H9 (cell line): ENCODE results near the gene GALNT10. TPM values are rescaled to one million over a fixed set of nuclear protein-coding genes. Genes with fewer than 3 reads are reported as not detected.

Experiments used
- DNase-seq: peaks from one replicate; pipeline ENCODE4 v3.0.0-alpha.2; 2017
- H2AFZ ChIP-seq: one replicate; pipeline ENCODE4 v1.6.1; 2013; ENCODE audit warnings: mild to moderate bottlenecking, low read length, control low read depth, moderate library complexity
- H2AK5ac ChIP-seq: 2 replicates; pipeline ENCODE4 v1.6.1; 2013; ENCODE audit warnings: low read length, control low read depth, mixed read lengths; ENCODE audit not compliant: insufficient read length
- H2BK120ac ChIP-seq: one replicate; pipeline ENCODE4 v1.6.1; 2013; ENCODE audit warnings: low read depth, mild to moderate bottlenecking, low read length, control low read depth, inconsistent platforms; ENCODE audit not compliant: poor library complexity, severe bottlenecking
- H2BK12ac ChIP-seq: 2 replicates; pipeline ENCODE4 v1.6.1; 2013; ENCODE audit warnings: low read length, control low read depth, mixed read lengths, low read depth; ENCODE audit not compliant: insufficient read length
- H2BK15ac ChIP-seq: 2 replicates; pipeline ENCODE4 v1.6.1; 2013; ENCODE audit warnings: low read depth, low read length, control low read depth
- H2BK20ac ChIP-seq: one replicate; pipeline ENCODE4 v1.6.1; 2013; ENCODE audit warnings: low read depth, mild to moderate bottlenecking, low read length, control low read depth, inconsistent platforms; ENCODE audit not compliant: poor library complexity, severe bottlenecking
- H2BK5ac ChIP-seq: 2 replicates; pipeline ENCODE4 v1.6.1; 2013; ENCODE audit warnings: low read length, control low read depth, mixed read lengths; ENCODE audit not compliant: insufficient read length
- H3K14ac ChIP-seq: 2 replicates; pipeline ENCODE4 v1.6.1; 2013; ENCODE audit warnings: low read length, control low read depth; ENCODE audit not compliant: insufficient read depth
- H3K18ac ChIP-seq: 2 replicates; pipeline ENCODE4 v1.6.1; 2013; ENCODE audit warnings: low read depth, mild to moderate bottlenecking, mixed read lengths, low read length, control low read depth; ENCODE audit not compliant: insufficient read length
- H3K23ac ChIP-seq: 2 replicates; pipeline ENCODE4 v1.6.1; 2013; ENCODE audit warnings: low read length, control low read depth, mixed read lengths, low read depth; ENCODE audit not compliant: insufficient read length
- H3K23me2 ChIP-seq: 2 replicates; pipeline ENCODE4 v1.6.1; 2013; ENCODE audit warnings: low read depth, mild to moderate bottlenecking, mixed read lengths, low read length, control low read depth; ENCODE audit not compliant: insufficient read length, poor library complexity, severe bottlenecking
- H3K27ac ChIP-seq: 2 replicates; pipeline ENCODE4 v1.5.1; 2013; ENCODE audit warnings: low read length, control low read depth, mixed read lengths, low read depth; ENCODE audit not compliant: insufficient read length
- H3K27me3 ChIP-seq: 2 replicates; pipeline ENCODE4 v1.6.1; 2013; ENCODE audit warnings: low read length, control low read depth, inconsistent platforms; ENCODE audit not compliant: insufficient read depth
- H3K4ac ChIP-seq: 2 replicates; pipeline ENCODE4 v1.6.1; 2013; ENCODE audit warnings: low read depth, mild to moderate bottlenecking, control low read depth, inconsistent platforms, low read length, moderate library complexity
- H3K4me1 ChIP-seq: 2 replicates; pipeline ENCODE4 v1.6.1; 2013; ENCODE audit warnings: low read length, control low read depth, inconsistent platforms; ENCODE audit not compliant: insufficient read depth
- H3K4me2 ChIP-seq: 2 replicates; pipeline ENCODE4 v1.6.1; 2013; ENCODE audit warnings: low read length, control low read depth, mixed read lengths; ENCODE audit not compliant: insufficient read length, insufficient read depth
- H3K56ac ChIP-seq: 2 replicates; pipeline ENCODE4 v1.6.1; 2013; ENCODE audit warnings: low read depth, mild to moderate bottlenecking, mixed read lengths, low read length, control low read depth; ENCODE audit not compliant: insufficient read length
- H3K79me1 ChIP-seq: 2 replicates; pipeline ENCODE4 v1.6.1; 2013; ENCODE audit warnings: low read depth, mild to moderate bottlenecking, moderate library complexity, low read length, control low read depth, inconsistent platforms; ENCODE audit not compliant: insufficient read depth, poor library complexity, severe bottlenecking
- H3K79me2 ChIP-seq: 2 replicates; pipeline ENCODE4 v1.6.1; 2013; ENCODE audit warnings: low read length, control low read depth, inconsistent platforms; ENCODE audit not compliant: insufficient read depth
- H3K9ac ChIP-seq: 2 replicates; pipeline ENCODE4 v1.6.1; 2013; ENCODE audit warnings: low read length, control low read depth, mixed read lengths; ENCODE audit not compliant: insufficient read length; ENCODE audit errors: extremely low read depth
- H3K9me3 ChIP-seq: one replicate; pipeline ENCODE4 v1.6.1; 2013; ENCODE audit warnings: low read depth, low read length, inconsistent platforms; ENCODE audit not compliant: control insufficient read depth
- H3T11ph ChIP-seq: one replicate; pipeline ENCODE4 v1.6.1; 2013; ENCODE audit warnings: mild to moderate bottlenecking, low read length, control low read depth, inconsistent platforms
- H4K20me1 ChIP-seq: one replicate; pipeline ENCODE4 v1.6.1; 2013; ENCODE audit not compliant: control insufficient read depth, insufficient read length, insufficient read depth
- H4K5ac ChIP-seq: 2 replicates; pipeline ENCODE4 v1.6.1; 2013; ENCODE audit warnings: low read depth, mild to moderate bottlenecking, mixed read lengths, low read length, control low read depth; ENCODE audit not compliant: insufficient read length
- H4K8ac ChIP-seq: replicated peaks from 2 replicates; pipeline ENCODE4 v1.6.1; 2013; ENCODE audit warnings: low read length, control low read depth, mixed read lengths, low read depth; ENCODE audit not compliant: insufficient read length
- H4K91ac ChIP-seq: 2 replicates; pipeline ENCODE4 v1.6.1; 2013; ENCODE audit warnings: low read depth, mild to moderate bottlenecking, moderate library complexity, mixed read lengths, low read length, control low read depth; ENCODE audit not compliant: insufficient read length
- H3K27ac Mint-ChIP-seq, 3 experiments: 2 replicates in 2 of 3; 3 replicates in 1 of 3; pipeline ENCODE4 v1.8.0; 2020 to 2021; ENCODE audit warnings: mixed read lengths in 3 of 3, mild to moderate bottlenecking in 1 of 3, moderate library complexity in 1 of 3
- H3K27me3 Mint-ChIP-seq: 2 replicates; pipeline ENCODE4 v1.8.0; 2021; ENCODE audit warnings: low read depth, mild to moderate bottlenecking, moderate library complexity, mixed read lengths
- H3K36me3 Mint-ChIP-seq, 3 experiments: 2 replicates in 2 of 3; 3 replicates in 1 of 3; pipeline ENCODE4 v1.8.0; 2020 to 2021; ENCODE audit warnings: low read depth in 3 of 3, mixed read lengths in 3 of 3; ENCODE audit not compliant: insufficient read depth in 1 of 3
- H3K4me1 Mint-ChIP-seq, 2 experiments: 2 replicates each; pipeline ENCODE4 v1.8.0; 2020; ENCODE audit warnings: mixed read lengths in 2 of 2
- H3K4me3 Mint-ChIP-seq, 2 experiments: 2 replicates in 1 of 2; 3 replicates in 1 of 2; pipeline ENCODE4 v1.8.0; 2020 to 2021; ENCODE audit warnings: mild to moderate bottlenecking in 2 of 2, mixed read lengths in 2 of 2, moderate library complexity in 1 of 2
- H3K9me3 Mint-ChIP-seq, 2 experiments: 2 replicates in 1 of 2; 3 replicates in 1 of 2; pipeline ENCODE4 v1.8.0; 2020; ENCODE audit warnings: mild to moderate bottlenecking in 2 of 2, mixed read lengths in 2 of 2, moderate library complexity in 1 of 2
- WGBS: extraction: QIAGEN DNeasy Blood & Tissue Kit; methylation state at CpG from one replicate; pipeline ENCODE4 v1.1.7; 2013; ENCODE audit warnings: missing lambda C conversion rate, low lambda C conversion rate, mixed read lengths; ENCODE audit not compliant: insufficient read length; ENCODE audit errors: extremely low coverage; 5-methylcytosine and 5-hydroxymethylcytosine counted together
- total RNA-seq: library from RNA; stranded (reverse); gene quantifications from 2 replicates; pipeline ENCODE4 v1.2.1, GENCODE V29; 2021
- TF ChIP-seq, protein P1 (sequence below): fragments of 200-600 bp; sonication (generic); conservative IDR thresholded peaks from 3 replicates; pipeline ENCODE4 v1.8.0; 2021; ENCODE audit warnings: antibody characterized with exemption, mild to moderate bottlenecking

The GALNT10 gene
- total RNA-seq, 1 experiment from 2014 or later, result 15.4 TPM

DNA sequence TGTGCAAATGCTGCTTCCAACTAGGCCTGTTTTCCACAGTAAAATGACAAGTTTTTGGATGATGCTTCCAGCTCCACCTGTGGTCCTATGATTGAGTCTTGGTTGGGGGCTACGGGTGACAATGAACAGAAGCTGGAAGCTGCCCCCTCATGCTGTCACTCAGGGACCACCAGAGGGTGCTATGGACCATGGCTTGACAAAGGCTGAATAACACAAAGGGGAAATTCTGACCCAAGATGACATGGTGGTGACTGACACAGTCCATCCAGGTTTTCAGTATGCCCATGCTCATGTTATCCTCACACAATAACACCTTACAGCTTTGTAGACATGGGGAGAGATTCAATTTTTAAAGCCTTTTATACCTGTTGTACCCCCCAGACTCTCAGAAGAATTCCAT is 231.3 kb downstream of the GALNT10 start:
- Histone ChIP-seq H4K5ac (no peak overlapping the region), H3K23me2 (no peaks in the 10 kb centered on the region), H3K9ac (no peak overlapping the region), H3K27ac (no peak overlapping the region), H3K4me2 (no peak overlapping the region), H3K56ac (no peak overlapping the region), H3K27me3 (no peaks in the 10 kb centered on the region), H3K14ac (no peak overlapping the region), H2AK5ac (no peak overlapping the region), H2BK5ac (no peak overlapping the region), H3K4me1 (peaks cover 6% of the 10 kb centered on the region; the same call in 1 of the 2 replicates), H3K79me2 (no peaks in the 10 kb centered on the region), H3K23ac (no peak overlapping the region), H3K4ac (no peak overlapping the region), H3K18ac (no peak overlapping the region), H4K8ac (no peak overlapping the region), H2AFZ (no peak overlapping the region), H2BK15ac (no peak overlapping the region), H2BK20ac (no peak overlapping the region), H3K9me3 (no peaks in the 10 kb centered on the region), H3K79me1 (no peaks in the 10 kb centered on the region), H4K91ac (no peak overlapping the region), H4K20me1 (no peaks in the 10 kb centered on the region), H2BK120ac (no peak overlapping the region), H3T11ph (no peak overlapping the region), H2BK12ac (no peak overlapping the region)
- TF ChIP-seq, protein P1, sequence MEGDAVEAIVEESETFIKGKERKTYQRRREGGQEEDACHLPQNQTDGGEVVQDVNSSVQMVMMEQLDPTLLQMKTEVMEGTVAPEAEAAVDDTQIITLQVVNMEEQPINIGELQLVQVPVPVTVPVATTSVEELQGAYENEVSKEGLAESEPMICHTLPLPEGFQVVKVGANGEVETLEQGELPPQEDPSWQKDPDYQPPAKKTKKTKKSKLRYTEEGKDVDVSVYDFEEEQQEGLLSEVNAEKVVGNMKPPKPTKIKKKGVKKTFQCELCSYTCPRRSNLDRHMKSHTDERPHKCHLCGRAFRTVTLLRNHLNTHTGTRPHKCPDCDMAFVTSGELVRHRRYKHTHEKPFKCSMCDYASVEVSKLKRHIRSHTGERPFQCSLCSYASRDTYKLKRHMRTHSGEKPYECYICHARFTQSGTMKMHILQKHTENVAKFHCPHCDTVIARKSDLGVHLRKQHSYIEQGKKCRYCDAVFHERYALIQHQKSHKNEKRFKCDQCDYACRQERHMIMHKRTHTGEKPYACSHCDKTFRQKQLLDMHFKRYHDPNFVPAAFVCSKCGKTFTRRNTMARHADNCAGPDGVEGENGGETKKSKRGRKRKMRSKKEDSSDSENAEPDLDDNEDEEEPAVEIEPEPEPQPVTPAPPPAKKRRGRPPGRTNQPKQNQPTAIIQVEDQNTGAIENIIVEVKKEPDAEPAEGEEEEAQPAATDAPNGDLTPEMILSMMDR, result peak; percentile 75
- Mint-ChIP-seq H3K4me3 (no peak overlapping the region), H3K27me3 (no peaks in the 10 kb centered on the region), H3K27ac (no peak overlapping the region), H3K4me1 (peaks cover 10% of the 10 kb centered on the region in 2 experiments; a peak in 3 of 4 replicates), H3K36me3 (peaks cover 0 to 5% (median 2%) of the 10 kb centered on the region in 3 experiments; a peak in 3 of 7 replicates), H3K9me3 (peaks cover 6 to 8% of the 10 kb centered on the region in 2 experiments)
- peak; percentile 51 for DNase-seq
- WGBS, result no CpG with 5 or more reads among the region's 1 CpG
